IPS-18a (cell line): ENCODE results near the gene JOSD2.
"Not testable (repeated sequence)": the region's sequence is repeated elsewhere in the genome, so short reads cannot be mapped to it uniquely, and the experiment has no call there.

Experiments
- H3K27ac ChIP-seq: one replicate; pipeline ENCODE4 v1.5.1; 2013; ENCODE audit warnings: low read length
- H3K27me3 ChIP-seq: one replicate; pipeline ENCODE4 v1.6.1; 2013; ENCODE audit warnings: mild to moderate bottlenecking, low read length; ENCODE audit not compliant: control insufficient read depth, insufficient read depth
- H3K36me3 ChIP-seq: one replicate; pipeline ENCODE4 v1.6.1; 2013; ENCODE audit warnings: low read depth, low read length; ENCODE audit not compliant: control insufficient read depth
- H3K4me1 ChIP-seq: one replicate; pipeline ENCODE4 v1.6.1; 2013; ENCODE audit warnings: low read depth, low read length; ENCODE audit not compliant: control insufficient read depth
- H3K4me3 ChIP-seq: one replicate; pipeline ENCODE4 v1.5.1; 2013; ENCODE audit warnings: low read length
- H3K9ac ChIP-seq: one replicate; pipeline ENCODE4 v1.6.1; 2013; ENCODE audit warnings: mild to moderate bottlenecking, low read length, moderate library complexity
- H3K9me3 ChIP-seq: one replicate; pipeline ENCODE4 v1.6.1; 2013; ENCODE audit warnings: low read depth, low read length; ENCODE audit not compliant: control insufficient read depth

Gene JOSD2

GRCh38 chr19:50537306-50537685, 26.3 kb upstream of the JOSD2 start:
- no peak overlapping the region for H3K27ac ChIP-seq
- H3K9me3 ChIP-seq: peaks cover 3% of the 10 kb centered on the region
- H3K4me1 ChIP-seq: no peaks in the 10 kb centered on the region
- H3K36me3 ChIP-seq: no peaks in the 10 kb centered on the region
- no peak overlapping the region for H3K9ac ChIP-seq
- no peaks in the 10 kb centered on the region for H3K27me3 ChIP-seq
- no peak overlapping the region for H3K4me3 ChIP-seq

GRCh38 chr19:50536662-50537305, 25.8 kb upstream of the JOSD2 start:
- Histone ChIP-seq H3K27ac (no peak overlapping the region), H3K4me3 (no peak overlapping the region), H3K9me3 (peaks cover 3% of the 10 kb centered on the region), H3K9ac (no peak overlapping the region), H3K27me3 (no peaks in the 10 kb centered on the region), H3K36me3 (no peaks in the 10 kb centered on the region), H3K4me1 (no peaks in the 10 kb centered on the region)

GRCh38 chr19:50535672-50536187, 24.7 kb upstream of the JOSD2 start:
- Histone ChIP-seq H3K36me3 (no peaks in the 10 kb centered on the region), H3K27me3 (no peaks in the 10 kb centered on the region), H3K9ac (no peak overlapping the region), H3K27ac (no peak overlapping the region), H3K4me3 (no peak overlapping the region), H3K4me1 (peaks cover 4% of the 10 kb centered on the region), H3K9me3 (peaks cover 3% of the 10 kb centered on the region)

- peaks cover 4% of the 10 kb centered on the region for H3K4me1 ChIP-seq
- peaks cover 3% of the 10 kb centered on the region for H3K9me3 ChIP-seq
- H3K4me3 ChIP-seq: no peak overlapping the region
- H3K9ac ChIP-seq: no peak overlapping the region
- no peaks in the 10 kb centered on the region for H3K36me3 ChIP-seq
- H3K27ac ChIP-seq: no peak overlapping the region
- no peaks in the 10 kb centered on the region for H3K27me3 ChIP-seq
Measured at GRCh38 chr19:50534478-50534877, 23.5 kb upstream of the JOSD2 start.

GRCh38 chr19:50532952-50533351, 22.0 kb upstream of the JOSD2 start:
- Histone ChIP-seq H3K27ac (no peak overlapping the region), H3K9ac (no peak overlapping the region), H3K27me3 (no peaks in the 10 kb centered on the region), H3K36me3 (no peaks in the 10 kb centered on the region), H3K9me3 (peaks cover 3% of the 10 kb centered on the region), H3K4me1 (peaks cover 4% of the 10 kb centered on the region), H3K4me3 (no peak overlapping the region)

- no peak overlapping the region for H3K27ac ChIP-seq
- H3K9ac ChIP-seq: no peak overlapping the region
- no peaks in the 10 kb centered on the region for H3K27me3 ChIP-seq
- no peaks in the 10 kb centered on the region for H3K36me3 ChIP-seq
- no peak overlapping the region for H3K4me3 ChIP-seq
- H3K4me1 ChIP-seq: peaks cover 4% of the 10 kb centered on the region
- H3K9me3 ChIP-seq: peaks cover 3% of the 10 kb centered on the region
Measured at GRCh38 chr19:50531171-50531612, 20.2 kb upstream of the JOSD2 start.

GRCh38 chr19:50528052-50528451, 17.1 kb upstream of the JOSD2 start:
- not testable (repeated sequence) for H3K9me3 ChIP-seq, H3K9ac ChIP-seq, H3K27me3 ChIP-seq, H3K27ac ChIP-seq, H3K4me3 ChIP-seq, H3K4me1 ChIP-seq, H3K36me3 ChIP-seq

- Histone ChIP-seq H3K27ac (no peak overlapping the region), H3K9ac (no peak overlapping the region), H3K4me3 (no peak overlapping the region), H3K9me3 (no peaks in the 10 kb centered on the region), H3K4me1 (no peaks in the 10 kb centered on the region), H3K27me3 (no peaks in the 10 kb centered on the region), H3K36me3 (no peaks in the 10 kb centered on the region)
Measured at GRCh38 chr19:50522881-50523280, 11.9 kb upstream of the JOSD2 start.

- Histone ChIP-seq H3K27me3 (no peaks in the 10 kb centered on the region), H3K27ac (no peak overlapping the region), H3K4me3 (no peak overlapping the region), H3K36me3 (no peaks in the 10 kb centered on the region), H3K9me3 (no peaks in the 10 kb centered on the region), H3K9ac (no peak overlapping the region), H3K4me1 (no peaks in the 10 kb centered on the region)
Measured at GRCh38 chr19:50520822-50521465, 10.0 kb upstream of the JOSD2 start.

- Histone ChIP-seq H3K9me3 (no peaks in the 10 kb centered on the region), H3K4me3 (no peak overlapping the region), H3K36me3 (no peaks in the 10 kb centered on the region), H3K27ac (no peak overlapping the region), H3K27me3 (no peaks in the 10 kb centered on the region), H3K9ac (no peak overlapping the region), H3K4me1 (no peaks in the 10 kb centered on the region)
Measured at GRCh38 chr19:50519006-50519575, 8.1 kb upstream of the JOSD2 start.

GRCh38 chr19:50518091-50519005, 7.4 kb upstream of the JOSD2 start:
- no peaks in the 10 kb centered on the region for H3K9me3 ChIP-seq
- no peaks in the 10 kb centered on the region for H3K27me3 ChIP-seq
- no peak overlapping the region for H3K4me3 ChIP-seq
- H3K4me1 ChIP-seq: no peaks in the 10 kb centered on the region
- no peaks in the 10 kb centered on the region for H3K36me3 ChIP-seq
- no peak overlapping the region for H3K9ac ChIP-seq
- no peak overlapping the region for H3K27ac ChIP-seq
